ENCODE data around the gene AGPAT3.

Gene AGPAT3

GRCh38 chr21:43957128-43957571 is 92.1 kb downstream of the AGPAT3 start:
- DNase-seq (ENCODE audit: low read depth), result no peak

- DNase-seq (ENCODE audit: low read depth), result no peak
These were observed 92.8 kb downstream of the AGPAT3 start for GRCh38 chr21:43957611-43958362.

- DNase-seq (ENCODE audit: low read depth), result no peak
These were observed 93.5 kb downstream of the AGPAT3 start for GRCh38 chr21:43958364-43959158.

- no peak for DNase-seq (ENCODE audit: low read depth)
These were observed 94.5 kb downstream of the AGPAT3 start for GRCh38 chr21:43959231-43960116.

- DNase-seq (ENCODE audit: low read depth), result no peak
These were observed 96.4 kb downstream of the AGPAT3 start for GRCh38 chr21:43961382-43961909.

- no peak for DNase-seq (ENCODE audit: low read depth)
These were observed 101.0 kb downstream of the AGPAT3 start for GRCh38 chr21:43965911-43966585.

- no peak for DNase-seq (ENCODE audit: low read depth)
These were observed 102.0 kb downstream of the AGPAT3 start for GRCh38 chr21:43966946-43967512.

- no peak for DNase-seq (ENCODE audit: low read depth)
These were observed 103.0 kb downstream of the AGPAT3 start for GRCh38 chr21:43967981-43968380.

GRCh38 chr21:43968410-43969114 is 103.5 kb downstream of the AGPAT3 start:
- no peak for DNase-seq (ENCODE audit: low read depth)

GRCh38 chr21:43969115-43969444 is 104.1 kb downstream of the AGPAT3 start:
- DNase-seq (ENCODE audit: low read depth), result no peak

- DNase-seq (ENCODE audit: low read depth), result no peak
These were observed 105.5 kb downstream of the AGPAT3 start for GRCh38 chr21:43970551-43970950.

- no peak for DNase-seq (ENCODE audit: low read depth)
These were observed 106.4 kb downstream of the AGPAT3 start for GRCh38 chr21:43971201-43971991.

- DNase-seq (ENCODE audit: low read depth), result no peak
These were observed 106.9 kb downstream of the AGPAT3 start for GRCh38 chr21:43971992-43972255.

- no peak for DNase-seq (ENCODE audit: low read depth)
These were observed 108.0 kb downstream of the AGPAT3 start for GRCh38 chr21:43972850-43973633.

GRCh38 chr21:43973634-43973955 is 108.6 kb downstream of the AGPAT3 start:
- DNase-seq (ENCODE audit: low read depth), result no peak

- DNase-seq (ENCODE audit: low read depth), result no peak
These were observed 109.9 kb downstream of the AGPAT3 start for GRCh38 chr21:43974791-43975468.

- DNase-seq (ENCODE audit: low read depth), result peak; percentile 69
These were observed 110.6 kb downstream of the AGPAT3 start for GRCh38 chr21:43975469-43976098.

GRCh38 chr21:43976661-43977060 is 111.6 kb downstream of the AGPAT3 start:
- no peak for DNase-seq (ENCODE audit: low read depth)

Measured in activated T-helper 1 cell treated with Interleukin-2 at 50 U/mL for 16 hours (primary cell).